GM18858 (cell line): ENCODE measurements around the gene SMIM36.
"Not testable (repeated sequence)": the region's sequence is repeated elsewhere in the genome, so short reads cannot be mapped to it uniquely, and the experiment has no call there.

Experiments
- ATAC-seq: cut with Tn5 transposase; IDR thresholded peaks from one replicate; pipeline ENCODE4 v1.9.1; 2021; ENCODE audit not compliant: unreplicated experiment

The SMIM36 gene

GRCh38 chr17:55417411-55418268 lies 93.6 kb downstream of the SMIM36 start:
- no peak for ATAC-seq

- ATAC-seq: no peak
Measured at GRCh38 chr17:55416470-55417052, 94.7 kb downstream of the SMIM36 start.

DNA sequence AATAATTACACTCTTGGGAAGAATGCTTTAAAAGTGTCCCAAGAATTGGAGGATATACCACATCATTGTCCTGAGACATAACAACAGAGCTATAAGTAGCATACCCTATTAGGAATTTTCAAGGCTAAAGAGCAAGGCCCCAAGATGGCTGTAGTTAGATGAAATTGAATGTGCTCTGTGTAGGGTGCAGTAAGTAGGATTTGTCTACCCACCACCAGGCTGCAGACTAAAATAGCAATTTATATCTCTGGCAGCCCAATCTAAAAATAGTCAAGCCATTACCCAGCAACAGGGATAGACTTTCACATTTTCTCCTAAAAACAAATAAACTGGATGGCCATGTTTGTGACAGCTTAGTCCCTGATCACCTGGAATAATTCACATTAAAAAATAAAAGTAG lies 95.3 kb downstream of the SMIM36 start:
- ATAC-seq: no peak

DNA sequence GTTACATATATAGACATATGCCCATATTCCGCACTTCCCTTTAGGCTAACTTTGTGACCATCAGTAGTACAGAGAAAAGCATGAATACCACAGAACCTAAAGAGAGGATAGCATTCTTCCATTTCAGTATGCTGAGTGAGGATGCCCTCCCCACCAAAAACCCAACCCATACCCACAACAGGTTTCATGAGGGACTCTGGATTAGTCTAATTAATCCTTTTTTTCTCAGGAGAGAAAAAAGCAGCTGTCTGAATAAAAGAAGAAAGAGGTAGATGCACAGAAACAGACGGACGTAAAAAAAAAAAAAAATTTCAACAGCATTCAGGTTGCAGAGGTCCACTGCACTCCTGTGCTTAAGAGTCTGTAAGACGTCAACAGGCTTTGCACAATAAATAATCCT lies 96.3 kb downstream of the SMIM36 start:
- ATAC-seq: no peak

DNA sequence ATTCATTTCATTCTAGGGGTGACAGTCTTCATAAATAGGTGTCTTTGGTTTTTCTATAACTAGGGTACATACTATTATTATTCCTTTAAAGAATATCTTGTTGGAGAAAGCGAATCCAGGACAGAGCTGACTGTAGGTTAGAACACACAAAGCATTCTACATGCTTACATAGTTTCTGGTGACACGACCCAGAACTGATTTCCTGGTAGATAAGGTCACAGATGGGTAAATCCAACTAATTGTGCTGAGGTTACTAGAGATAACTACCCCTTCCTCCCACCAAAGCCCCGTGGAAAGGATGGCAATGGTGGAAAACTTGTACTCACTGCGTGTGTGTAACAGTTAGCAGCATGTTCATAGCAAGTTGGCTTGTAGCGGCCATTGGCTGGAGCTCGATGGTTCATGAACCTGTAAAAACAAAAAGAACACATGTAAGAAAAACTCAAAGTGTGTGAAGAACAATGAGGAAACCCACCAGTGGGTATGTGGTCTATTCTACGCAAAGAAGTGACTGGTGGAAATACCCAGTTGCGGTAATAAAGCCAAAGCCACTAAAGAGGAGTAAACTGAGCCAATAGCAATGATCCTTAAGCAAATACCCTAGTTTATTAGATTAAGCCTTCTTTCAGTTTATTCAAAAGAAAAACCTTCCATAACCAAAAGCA lies 97.3 kb downstream of the SMIM36 start:
- ATAC-seq: no peak

- no peak for ATAC-seq
Measured at GRCh38 chr17:55411463-55411855, 99.8 kb downstream of the SMIM36 start.

- ATAC-seq: no peak
Measured at GRCh38 chr17:55410722-55411462, 100.4 kb downstream of the SMIM36 start.

DNA sequence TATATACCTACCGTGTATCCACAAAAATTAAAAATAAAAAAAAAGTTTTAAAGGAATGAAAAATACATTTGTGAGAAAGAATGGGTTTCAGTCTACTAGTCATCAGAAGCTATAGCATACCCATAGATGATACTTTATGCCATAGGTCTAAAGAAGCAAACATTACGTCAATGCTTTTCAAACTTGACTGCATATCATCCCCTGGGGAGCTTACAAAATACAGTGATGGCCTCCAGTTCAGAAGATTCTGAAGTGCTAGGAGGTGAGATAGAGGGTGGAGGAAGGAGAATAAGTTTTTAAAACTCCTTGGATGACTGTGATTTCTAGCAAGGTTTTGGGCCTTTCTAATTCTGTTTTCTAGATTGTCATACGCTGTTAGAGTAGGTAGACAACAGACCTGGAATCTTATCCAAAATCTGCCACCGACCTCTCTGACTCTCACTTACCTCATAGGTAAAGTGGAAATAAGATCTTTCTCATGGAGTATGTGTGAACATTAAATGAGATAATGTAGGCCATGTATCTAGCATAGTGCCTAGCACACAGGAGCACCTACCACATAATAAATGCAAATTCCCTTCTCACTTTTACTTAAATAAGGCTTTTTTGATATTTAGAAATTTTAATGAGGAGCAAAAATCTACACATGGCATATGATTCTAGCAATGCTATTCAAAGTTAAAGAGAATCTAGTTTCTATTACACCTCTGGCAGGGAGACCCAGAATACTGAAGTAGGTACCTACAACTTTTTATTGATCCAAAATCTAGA lies 102.0 kb downstream of the SMIM36 start:
- ATAC-seq: no peak

DNA sequence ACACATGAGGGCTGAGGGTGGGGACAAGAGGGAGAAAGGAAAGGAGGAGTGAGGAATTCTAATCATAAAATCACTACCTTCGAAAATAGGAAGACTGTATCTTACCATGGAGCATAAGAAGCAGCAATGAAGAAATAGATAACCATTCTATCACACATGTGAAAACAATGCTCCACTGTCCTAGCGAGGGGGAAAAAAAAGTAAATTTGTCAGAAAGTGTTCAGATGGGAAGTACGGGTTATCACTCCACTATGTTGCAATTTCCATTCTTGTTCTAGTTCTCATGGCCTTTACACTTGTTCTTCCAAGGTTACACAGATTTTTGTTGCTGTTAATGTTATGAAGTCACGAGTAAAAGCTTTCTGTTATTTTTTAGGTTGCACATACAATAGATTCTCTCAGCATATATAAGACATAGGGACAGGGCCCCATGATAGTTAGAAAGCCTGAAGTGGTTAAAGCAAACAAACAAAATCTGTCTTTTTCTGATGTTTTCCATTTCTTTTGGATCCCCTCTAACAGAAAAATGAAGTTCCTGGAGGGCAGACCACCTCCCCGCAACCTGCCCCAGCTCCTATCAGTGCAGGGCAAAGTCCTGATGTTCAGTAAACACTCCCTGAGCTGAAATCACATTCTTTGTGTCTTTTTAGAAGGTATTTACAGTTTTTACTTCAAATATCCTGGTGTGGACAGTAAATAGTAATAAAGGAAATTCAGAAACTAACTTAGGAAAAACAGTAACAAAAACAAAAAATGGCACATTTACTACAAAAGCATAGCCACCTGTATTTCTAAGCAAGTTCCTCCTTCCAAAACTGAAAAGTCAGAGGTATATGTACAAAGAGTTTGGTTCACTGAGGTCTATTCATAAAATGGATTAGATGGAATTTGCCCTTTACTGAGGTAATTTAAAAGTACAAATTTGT lies 103.3 kb downstream of the SMIM36 start:
- ATAC-seq: no peak

GRCh38 chr17:55405600-55405999 lies 105.7 kb downstream of the SMIM36 start:
- ATAC-seq: no peak

DNA sequence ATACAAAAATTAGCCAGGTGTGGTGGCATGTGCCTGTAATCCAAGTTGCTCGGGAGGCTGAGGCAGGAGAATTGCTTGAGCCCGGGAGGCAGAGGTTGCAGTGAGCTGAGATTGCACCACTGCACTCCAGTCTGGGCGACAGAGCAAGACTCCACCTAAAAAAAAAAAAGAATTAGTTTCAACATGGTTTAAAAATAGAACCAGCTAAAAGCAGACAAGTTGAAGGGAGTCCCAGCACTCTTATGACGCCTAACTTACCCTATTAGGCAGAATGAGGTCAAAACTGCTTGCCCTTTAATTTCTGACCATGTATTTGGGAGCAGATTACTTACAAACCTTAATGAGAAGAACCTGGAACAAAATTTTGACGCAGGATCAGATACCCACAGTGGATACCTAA lies 107.1 kb downstream of the SMIM36 start:
- ATAC-seq: not testable (repeated sequence)

DNA sequence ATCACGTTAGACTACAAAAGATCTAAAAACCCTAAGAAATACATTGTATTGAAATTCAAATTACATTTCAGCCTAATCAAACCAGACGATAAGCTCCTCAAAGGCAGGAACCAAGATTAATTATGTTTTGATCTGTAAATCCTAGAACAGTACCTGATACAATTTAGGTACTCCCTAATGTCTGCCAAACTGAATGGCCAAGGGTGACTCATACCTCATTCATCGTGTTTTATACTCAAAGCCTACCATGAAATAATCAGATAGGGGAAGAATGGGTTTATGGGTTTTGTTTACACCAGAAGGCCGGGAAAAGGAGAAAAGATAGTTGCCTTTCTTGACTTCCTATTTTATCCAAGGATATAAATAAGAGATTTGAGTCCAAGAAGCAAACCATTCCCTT lies 108.9 kb downstream of the SMIM36 start:
- ATAC-seq: no peak
